ENCODE measurements around the gene FAM89A. TPM values are rescaled to one million over a fixed set of nuclear protein-coding genes. Genes with fewer than 3 reads are reported as not detected.

Gene FAM89A
- total and polyA plus RNA-seq, 9 donors = 7.0 to 18.0 (median 9.6) TPM

- 0 to 1% (median 1%) methylated on average over 50 to 91 of the region's 91 CpGs for WGBS, 3 donors
- Histone ChIP-seq H3K27ac (peak overlapping the region; percentile 27 to 50), H3K27me3 (no peaks in the 10 kb centered on the region)
These were observed 664 bp downstream of the FAM89A start for GRCh38 chr1:231039161-231040018.

DNA sequence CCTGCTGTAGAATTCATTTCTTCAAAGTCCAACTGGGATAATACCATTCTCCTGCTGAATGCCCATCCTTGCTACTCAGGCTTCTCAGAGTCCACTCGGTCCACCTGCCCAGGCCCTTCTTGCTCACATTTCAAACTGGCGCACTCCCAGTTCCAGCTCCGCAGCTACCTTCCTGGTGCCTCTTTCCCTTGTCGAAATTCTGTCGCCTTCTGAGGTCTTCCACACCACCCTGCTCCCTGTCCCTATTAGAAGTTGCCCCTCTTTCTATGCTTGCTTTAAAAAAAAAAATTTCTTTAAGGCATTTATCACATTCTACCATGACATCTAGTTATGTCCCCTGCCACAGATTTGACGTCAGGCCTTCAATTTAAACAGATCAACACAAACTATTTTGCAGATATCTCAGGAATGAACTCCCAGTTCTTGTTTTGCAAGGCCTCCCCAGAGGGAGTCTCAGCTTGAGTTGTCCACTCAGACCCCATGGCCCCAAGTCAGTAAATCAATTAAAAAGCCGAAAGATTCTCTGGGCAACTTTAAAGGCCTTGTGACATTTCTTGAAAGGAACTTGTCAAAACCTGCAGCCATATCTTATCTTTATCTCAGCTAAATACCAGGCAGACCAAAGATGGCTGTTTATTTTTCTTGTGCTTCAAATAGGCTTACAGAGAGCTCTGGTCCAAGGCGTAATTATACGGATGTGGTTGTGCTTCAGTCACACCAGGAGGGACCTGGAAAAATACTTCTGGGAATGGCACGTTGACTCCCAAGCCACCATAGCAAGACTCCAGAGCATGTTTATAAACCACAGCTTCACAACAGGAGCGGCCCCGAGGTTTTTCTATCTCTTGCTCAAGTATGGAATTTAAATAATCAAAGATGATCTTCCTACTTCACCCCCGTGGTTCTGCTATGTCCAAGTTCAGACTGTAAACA, 2.2 kb downstream of the FAM89A start:
- no peaks in the 10 kb centered on the region for H3K36me3 ChIP-seq
- intact Hi-C loops (cut with DNase I) = no loop called here
- H3K4me3 ChIP-seq = no peak overlapping the region
- TF ChIP-seq POLR2A (IDR thresholded peaks at IDR 0.05) (no peak), EP300 (IDR thresholded peaks at IDR 0.05) (no peak)
- TF ChIP-seq, protein P1, sequence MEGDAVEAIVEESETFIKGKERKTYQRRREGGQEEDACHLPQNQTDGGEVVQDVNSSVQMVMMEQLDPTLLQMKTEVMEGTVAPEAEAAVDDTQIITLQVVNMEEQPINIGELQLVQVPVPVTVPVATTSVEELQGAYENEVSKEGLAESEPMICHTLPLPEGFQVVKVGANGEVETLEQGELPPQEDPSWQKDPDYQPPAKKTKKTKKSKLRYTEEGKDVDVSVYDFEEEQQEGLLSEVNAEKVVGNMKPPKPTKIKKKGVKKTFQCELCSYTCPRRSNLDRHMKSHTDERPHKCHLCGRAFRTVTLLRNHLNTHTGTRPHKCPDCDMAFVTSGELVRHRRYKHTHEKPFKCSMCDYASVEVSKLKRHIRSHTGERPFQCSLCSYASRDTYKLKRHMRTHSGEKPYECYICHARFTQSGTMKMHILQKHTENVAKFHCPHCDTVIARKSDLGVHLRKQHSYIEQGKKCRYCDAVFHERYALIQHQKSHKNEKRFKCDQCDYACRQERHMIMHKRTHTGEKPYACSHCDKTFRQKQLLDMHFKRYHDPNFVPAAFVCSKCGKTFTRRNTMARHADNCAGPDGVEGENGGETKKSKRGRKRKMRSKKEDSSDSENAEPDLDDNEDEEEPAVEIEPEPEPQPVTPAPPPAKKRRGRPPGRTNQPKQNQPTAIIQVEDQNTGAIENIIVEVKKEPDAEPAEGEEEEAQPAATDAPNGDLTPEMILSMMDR (IDR thresholded peaks at IDR 0.05) = no peak
- 83 to 89% (median 88%) methylated on average over 13 of the region's 13 CpGs for WGBS, 3 donors
- no peaks in the 10 kb centered on the region for H3K9me3 ChIP-seq
- H3K4me1 ChIP-seq (ENCODE audit: insufficient read depth) = peaks cover 8% of the 10 kb centered on the region
- no peaks in the 10 kb centered on the region for H3K27me3 ChIP-seq
- H3K27ac ChIP-seq = no peak overlapping the region
- no peak for DNase-seq

More at GRCh38 chr1:231039161-231040018, 664 bp downstream of the FAM89A start:
- Histone ChIP-seq H3K36me3 (no peaks in the 10 kb centered on the region), H3K4me1 (ENCODE audit: insufficient read depth) (peaks cover 8% of the 10 kb centered on the region), H3K4me3 (peak overlapping the region; percentile 76), H3K9me3 (no peaks in the 10 kb centered on the region)
- peak; percentile 25 to 61 (median 41) for DNase-seq
- intact Hi-C loops (cut with DNase I) = no loop called here
- TF ChIP-seq, protein P1 (IDR thresholded peaks at IDR 0.05) = no peak
- TF ChIP-seq EP300 (IDR thresholded peaks at IDR 0.05) = no peak
- TF ChIP-seq POLR2A (IDR thresholded peaks at IDR 0.05) = no peak

DNA sequence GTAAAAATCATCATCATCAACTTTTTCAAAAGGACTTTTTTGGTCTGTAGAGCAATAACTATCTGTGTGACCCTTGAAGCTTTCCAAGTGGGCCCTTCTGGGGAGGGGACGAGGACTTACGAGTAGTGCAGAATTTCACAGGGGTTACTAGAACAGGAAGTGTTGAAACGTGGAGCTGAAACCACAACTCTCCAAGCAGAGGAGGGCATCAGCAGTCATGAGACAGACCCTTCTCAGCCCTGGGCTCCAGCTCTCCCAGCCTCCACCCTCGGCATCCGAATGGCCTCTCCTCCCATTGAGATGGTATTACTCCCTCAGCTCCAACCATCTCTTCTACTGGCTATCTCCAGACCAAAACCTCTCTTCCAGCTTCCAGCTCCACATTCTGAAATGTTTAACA, 3.6 kb downstream of the FAM89A start:
- no peak for DNase-seq
- no peak overlapping the region for H3K27ac ChIP-seq
- no peaks in the 10 kb centered on the region for H3K9me3 ChIP-seq
- 64 to 90% (median 72%) methylated on average over 5 of the region's 5 CpGs for WGBS, 3 donors
- H3K4me1 ChIP-seq (ENCODE audit: insufficient read depth) = peaks cover 8% of the 10 kb centered on the region
- no peaks in the 10 kb centered on the region for H3K36me3 ChIP-seq
- no peaks in the 10 kb centered on the region for H3K27me3 ChIP-seq
- intact Hi-C loops (cut with DNase I) = no loop called here
- no peak overlapping the region for H3K4me3 ChIP-seq
- TF ChIP-seq POLR2A (IDR thresholded peaks at IDR 0.05) = no peak
- TF ChIP-seq, protein P1 (IDR thresholded peaks at IDR 0.05) = no peak
- TF ChIP-seq EP300 (IDR thresholded peaks at IDR 0.05) = no peak

DNA sequence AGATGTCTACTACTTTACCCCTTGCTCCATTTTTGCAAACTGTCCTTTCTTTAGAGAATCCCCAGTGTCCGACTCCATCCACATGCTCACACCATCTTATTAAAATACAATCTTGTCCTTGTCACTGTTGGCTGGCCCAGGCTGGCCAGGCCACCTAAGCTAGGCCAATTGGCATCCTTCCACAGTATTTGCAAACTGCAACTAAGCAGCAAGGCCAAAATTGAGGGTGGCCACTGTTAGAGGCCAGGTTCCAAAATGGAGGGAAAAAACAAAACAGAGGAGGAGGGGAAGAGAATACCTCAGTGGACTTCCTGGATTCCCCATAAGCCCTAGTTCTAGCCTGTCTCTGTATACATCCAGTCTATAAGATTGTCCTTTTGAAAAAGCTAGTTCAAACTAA, 4.3 kb downstream of the FAM89A start:
- intact Hi-C loops (cut with DNase I) = no loop called here
- TF ChIP-seq POLR2A (IDR thresholded peaks at IDR 0.05) (no peak), EP300 (IDR thresholded peaks at IDR 0.05) (no peak)
- TF ChIP-seq, protein P1 (IDR thresholded peaks at IDR 0.05) = no peak
- Histone ChIP-seq H3K27ac (no peak overlapping the region), H3K4me1 (ENCODE audit: insufficient read depth) (peaks cover 8% of the 10 kb centered on the region), H3K9me3 (no peaks in the 10 kb centered on the region), H3K36me3 (no peaks in the 10 kb centered on the region), H3K27me3 (no peaks in the 10 kb centered on the region), H3K4me3 (no peak overlapping the region)
- 94 to 100% (median 96%) methylated on average over 1 of the region's 1 CpG for WGBS, 3 donors
- no peak for DNase-seq

Data from ovary (tissue), 9 donors.